ENCODE results near the gene SCN5A.

The SCN5A gene

DNA sequence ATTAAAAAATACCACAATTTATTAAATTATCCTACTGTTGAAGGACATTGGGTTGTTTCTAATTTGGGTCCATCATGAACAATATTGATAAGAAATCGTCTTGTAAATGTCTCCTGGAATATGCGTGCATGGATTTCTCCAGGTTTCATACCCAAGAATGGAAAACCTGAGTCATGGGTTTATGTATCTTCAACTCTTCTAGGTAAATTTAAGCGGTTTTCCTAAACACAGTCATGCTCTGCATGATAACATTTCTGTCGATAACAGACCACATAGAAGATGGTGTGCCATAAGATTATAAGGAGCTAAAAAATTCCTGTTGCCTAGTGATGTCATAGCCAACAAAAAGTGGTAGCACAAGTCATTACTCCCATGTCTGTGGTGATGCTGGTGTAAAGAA, 39.9 kb upstream of the SCN5A start:
- TF ChIP-seq TCF4 (CRISPR knock-in tag; IDR thresholded peaks at IDR 0.05; ENCODE audit: borderline replicate concordance) (no peak), ARNTL (CRISPR knock-in tag; IDR thresholded peaks at IDR 0.05; ENCODE audit: borderline replicate concordance, low read depth) (no peak), CSDC2 (CRISPR knock-in tag; IDR thresholded peaks at IDR 0.05) (no peak), RARB (CRISPR knock-in tag; IDR thresholded peaks at IDR 0.05) (no peak)
- TF ChIP-seq, protein P1, sequence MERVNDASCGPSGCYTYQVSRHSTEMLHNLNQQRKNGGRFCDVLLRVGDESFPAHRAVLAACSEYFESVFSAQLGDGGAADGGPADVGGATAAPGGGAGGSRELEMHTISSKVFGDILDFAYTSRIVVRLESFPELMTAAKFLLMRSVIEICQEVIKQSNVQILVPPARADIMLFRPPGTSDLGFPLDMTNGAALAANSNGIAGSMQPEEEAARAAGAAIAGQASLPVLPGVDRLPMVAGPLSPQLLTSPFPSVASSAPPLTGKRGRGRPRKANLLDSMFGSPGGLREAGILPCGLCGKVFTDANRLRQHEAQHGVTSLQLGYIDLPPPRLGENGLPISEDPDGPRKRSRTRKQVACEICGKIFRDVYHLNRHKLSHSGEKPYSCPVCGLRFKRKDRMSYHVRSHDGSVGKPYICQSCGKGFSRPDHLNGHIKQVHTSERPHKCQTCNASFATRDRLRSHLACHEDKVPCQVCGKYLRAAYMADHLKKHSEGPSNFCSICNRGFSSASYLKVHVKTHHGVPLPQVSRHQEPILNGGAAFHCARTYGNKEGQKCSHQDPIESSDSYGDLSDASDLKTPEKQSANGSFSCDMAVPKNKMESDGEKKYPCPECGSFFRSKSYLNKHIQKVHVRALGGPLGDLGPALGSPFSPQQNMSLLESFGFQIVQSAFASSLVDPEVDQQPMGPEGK (CRISPR knock-in tag; IDR thresholded peaks at IDR 0.05; ENCODE audit: borderline replicate concordance): no peak
- TF ChIP-seq, protein P2, sequence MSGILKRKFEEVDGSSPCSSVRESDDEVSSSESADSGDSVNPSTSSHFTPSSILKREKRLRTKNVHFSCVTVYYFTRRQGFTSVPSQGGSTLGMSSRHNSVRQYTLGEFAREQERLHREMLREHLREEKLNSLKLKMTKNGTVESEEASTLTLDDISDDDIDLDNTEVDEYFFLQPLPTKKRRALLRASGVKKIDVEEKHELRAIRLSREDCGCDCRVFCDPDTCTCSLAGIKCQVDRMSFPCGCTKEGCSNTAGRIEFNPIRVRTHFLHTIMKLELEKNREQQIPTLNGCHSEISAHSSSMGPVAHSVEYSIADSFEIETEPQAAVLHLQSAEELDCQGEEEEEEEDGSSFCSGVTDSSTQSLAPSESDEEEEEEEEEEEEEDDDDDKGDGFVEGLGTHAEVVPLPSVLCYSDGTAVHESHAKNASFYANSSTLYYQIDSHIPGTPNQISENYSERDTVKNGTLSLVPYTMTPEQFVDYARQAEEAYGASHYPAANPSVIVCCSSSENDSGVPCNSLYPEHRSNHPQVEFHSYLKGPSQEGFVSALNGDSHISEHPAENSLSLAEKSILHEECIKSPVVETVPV (CRISPR knock-in tag; IDR thresholded peaks at IDR 0.05): no peak
- ATAC-seq: no peak

DNA sequence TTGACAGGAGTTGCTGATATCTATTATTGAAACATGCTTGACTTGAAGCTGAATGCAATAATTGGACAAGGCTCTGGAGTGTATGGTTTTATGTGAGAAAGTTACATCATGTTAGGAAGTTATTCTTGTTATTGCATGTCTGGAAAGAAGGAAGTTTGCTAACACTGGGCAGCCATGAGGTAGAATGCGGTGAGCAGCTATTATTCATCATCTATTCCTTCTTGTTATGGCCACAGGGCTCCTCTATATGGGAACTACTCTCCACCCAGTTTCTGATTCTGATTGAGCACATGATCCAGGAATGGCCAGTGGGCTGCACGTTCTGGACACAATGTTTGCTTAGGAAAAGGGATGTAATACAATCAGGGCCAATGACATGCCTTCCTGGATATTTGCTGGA, 37.8 kb upstream of the SCN5A start:
- TF ChIP-seq RARB (CRISPR knock-in tag; IDR thresholded peaks at IDR 0.05): no peak
- TF ChIP-seq ZFP3 (CRISPR knock-in tag; IDR thresholded peaks at IDR 0.05): no peak
- TF ChIP-seq BACH2 (CRISPR knock-in tag; IDR thresholded peaks at IDR 0.05; ENCODE audit: borderline replicate concordance): no peak
- TF ChIP-seq ARNTL (CRISPR knock-in tag; IDR thresholded peaks at IDR 0.05; ENCODE audit: borderline replicate concordance, low read depth): no peak
- TF ChIP-seq CSDC2 (CRISPR knock-in tag; IDR thresholded peaks at IDR 0.05): no peak
- no peak for TF ChIP-seq PPARA (CRISPR knock-in tag; IDR thresholded peaks at IDR 0.05; ENCODE audit: borderline replicate concordance)
- TF ChIP-seq ZNF8 (CRISPR knock-in tag; IDR thresholded peaks at IDR 0.05): no peak
- TF ChIP-seq, protein P3, sequence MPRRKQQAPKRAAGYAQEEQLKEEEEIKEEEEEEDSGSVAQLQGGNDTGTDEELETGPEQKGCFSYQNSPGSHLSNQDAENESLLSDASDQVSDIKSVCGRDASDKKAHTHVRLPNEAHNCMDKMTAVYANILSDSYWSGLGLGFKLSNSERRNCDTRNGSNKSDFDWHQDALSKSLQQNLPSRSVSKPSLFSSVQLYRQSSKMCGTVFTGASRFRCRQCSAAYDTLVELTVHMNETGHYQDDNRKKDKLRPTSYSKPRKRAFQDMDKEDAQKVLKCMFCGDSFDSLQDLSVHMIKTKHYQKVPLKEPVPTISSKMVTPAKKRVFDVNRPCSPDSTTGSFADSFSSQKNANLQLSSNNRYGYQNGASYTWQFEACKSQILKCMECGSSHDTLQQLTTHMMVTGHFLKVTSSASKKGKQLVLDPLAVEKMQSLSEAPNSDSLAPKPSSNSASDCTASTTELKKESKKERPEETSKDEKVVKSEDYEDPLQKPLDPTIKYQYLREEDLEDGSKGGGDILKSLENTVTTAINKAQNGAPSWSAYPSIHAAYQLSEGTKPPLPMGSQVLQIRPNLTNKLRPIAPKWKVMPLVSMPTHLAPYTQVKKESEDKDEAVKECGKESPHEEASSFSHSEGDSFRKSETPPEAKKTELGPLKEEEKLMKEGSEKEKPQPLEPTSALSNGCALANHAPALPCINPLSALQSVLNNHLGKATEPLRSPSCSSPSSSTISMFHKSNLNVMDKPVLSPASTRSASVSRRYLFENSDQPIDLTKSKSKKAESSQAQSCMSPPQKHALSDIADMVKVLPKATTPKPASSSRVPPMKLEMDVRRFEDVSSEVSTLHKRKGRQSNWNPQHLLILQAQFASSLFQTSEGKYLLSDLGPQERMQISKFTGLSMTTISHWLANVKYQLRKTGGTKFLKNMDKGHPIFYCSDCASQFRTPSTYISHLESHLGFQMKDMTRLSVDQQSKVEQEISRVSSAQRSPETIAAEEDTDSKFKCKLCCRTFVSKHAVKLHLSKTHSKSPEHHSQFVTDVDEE (CRISPR knock-in tag; IDR thresholded peaks at IDR 0.05): no peak
- TF ChIP-seq ZNF70 (CRISPR knock-in tag; IDR thresholded peaks at IDR 0.05): no peak
- TF ChIP-seq, protein P4, sequence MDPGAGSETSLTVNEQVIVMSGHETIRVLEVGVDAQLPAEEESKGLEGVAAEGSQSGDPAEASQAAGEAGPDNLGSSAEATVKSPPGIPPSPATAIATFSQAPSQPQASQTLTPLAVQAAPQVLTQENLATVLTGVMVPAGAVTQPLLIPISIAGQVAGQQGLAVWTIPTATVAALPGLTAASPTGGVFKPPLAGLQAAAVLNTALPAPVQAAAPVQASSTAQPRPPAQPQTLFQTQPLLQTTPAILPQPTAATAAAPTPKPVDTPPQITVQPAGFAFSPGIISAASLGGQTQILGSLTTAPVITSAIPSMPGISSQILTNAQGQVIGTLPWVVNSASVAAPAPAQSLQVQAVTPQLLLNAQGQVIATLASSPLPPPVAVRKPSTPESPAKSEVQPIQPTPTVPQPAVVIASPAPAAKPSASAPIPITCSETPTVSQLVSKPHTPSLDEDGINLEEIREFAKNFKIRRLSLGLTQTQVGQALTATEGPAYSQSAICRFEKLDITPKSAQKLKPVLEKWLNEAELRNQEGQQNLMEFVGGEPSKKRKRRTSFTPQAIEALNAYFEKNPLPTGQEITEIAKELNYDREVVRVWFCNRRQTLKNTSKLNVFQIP (CRISPR knock-in tag; IDR thresholded peaks at IDR 0.05; ENCODE audit: borderline replicate concordance, low read depth): no peak
- no peak for TF ChIP-seq OSR1 (CRISPR knock-in tag; IDR thresholded peaks at IDR 0.05)
- TF ChIP-seq GLIS3 (CRISPR knock-in tag; IDR thresholded peaks at IDR 0.05): no peak
- TF ChIP-seq ISL1 (CRISPR knock-in tag; IDR thresholded peaks at IDR 0.05): no peak
- TF ChIP-seq TOX (CRISPR knock-in tag; IDR thresholded peaks at IDR 0.05; ENCODE audit: borderline replicate concordance): no peak
- TF ChIP-seq, protein P2 (CRISPR knock-in tag; IDR thresholded peaks at IDR 0.05): no peak
- no peak for TF ChIP-seq ESRRG (CRISPR knock-in tag; IDR thresholded peaks at IDR 0.05)
- TF ChIP-seq, protein P5, sequence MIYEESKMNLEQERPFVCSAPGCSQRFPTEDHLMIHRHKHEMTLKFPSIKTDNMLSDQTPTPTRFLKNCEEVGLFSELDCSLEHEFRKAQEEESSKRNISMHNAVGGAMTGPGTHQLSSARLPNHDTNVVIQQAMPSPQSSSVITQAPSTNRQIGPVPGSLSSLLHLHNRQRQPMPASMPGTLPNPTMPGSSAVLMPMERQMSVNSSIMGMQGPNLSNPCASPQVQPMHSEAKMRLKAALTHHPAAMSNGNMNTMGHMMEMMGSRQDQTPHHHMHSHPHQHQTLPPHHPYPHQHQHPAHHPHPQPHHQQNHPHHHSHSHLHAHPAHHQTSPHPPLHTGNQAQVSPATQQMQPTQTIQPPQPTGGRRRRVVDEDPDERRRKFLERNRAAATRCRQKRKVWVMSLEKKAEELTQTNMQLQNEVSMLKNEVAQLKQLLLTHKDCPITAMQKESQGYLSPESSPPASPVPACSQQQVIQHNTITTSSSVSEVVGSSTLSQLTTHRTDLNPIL (CRISPR knock-in tag; IDR thresholded peaks at IDR 0.05; ENCODE audit: low read depth): no peak
- TF ChIP-seq TCF4 (CRISPR knock-in tag; IDR thresholded peaks at IDR 0.05; ENCODE audit: borderline replicate concordance): no peak
- ATAC-seq: no peak

DNA sequence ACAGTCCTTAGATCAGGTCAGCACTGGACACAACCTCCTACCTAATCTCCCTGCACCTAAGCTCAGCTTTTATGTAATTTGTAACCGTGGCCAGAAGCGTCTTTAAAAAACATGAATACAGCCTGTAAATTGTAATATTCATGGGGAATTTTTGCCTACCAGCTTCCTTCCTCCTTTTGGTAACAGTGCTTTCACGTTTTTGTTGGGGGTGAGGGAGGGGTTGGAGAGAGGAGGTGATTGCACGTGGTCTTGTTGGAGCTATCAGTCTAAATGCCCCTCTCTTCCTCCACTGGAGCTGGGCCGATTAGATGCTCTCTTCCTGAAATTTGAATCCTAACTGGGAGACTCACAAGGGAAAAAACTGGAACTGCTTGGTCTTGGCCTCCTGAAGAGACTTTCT, 35.1 kb upstream of the SCN5A start:
- ATAC-seq: no peak
- TF ChIP-seq, protein P4 (CRISPR knock-in tag; IDR thresholded peaks at IDR 0.05; ENCODE audit: borderline replicate concordance, low read depth): no peak
- TF ChIP-seq, protein P2 (CRISPR knock-in tag; IDR thresholded peaks at IDR 0.05): no peak
- TF ChIP-seq ZC3H10 (CRISPR knock-in tag; IDR thresholded peaks at IDR 0.05) (no peak), ZNF8 (CRISPR knock-in tag; IDR thresholded peaks at IDR 0.05) (no peak), ZNF70 (CRISPR knock-in tag; IDR thresholded peaks at IDR 0.05) (no peak), SNAI2 (CRISPR knock-in tag; IDR thresholded peaks at IDR 0.05) (no peak), CSDC2 (CRISPR knock-in tag; IDR thresholded peaks at IDR 0.05) (no peak), BACH2 (CRISPR knock-in tag; IDR thresholded peaks at IDR 0.05; ENCODE audit: borderline replicate concordance) (no peak)
- TF ChIP-seq, protein P1 (CRISPR knock-in tag; IDR thresholded peaks at IDR 0.05; ENCODE audit: borderline replicate concordance): no peak

Measured in SK-N-SH treated with all-trans-retinoic acid at 6 μM for 48 hours (cell line).